Measurements from ENCODE around the gene RIMKLA.

RIMKLA gene

GRCh38 chr1:42380586-42381279 lies at the start of gene RIMKLA:
RIMKLA (plus strand) TSS chr1:42380792; CDS start chr1:42380935, 143 bp downstream.
- peak; percentile 62 for DNase-seq (ENCODE audit: low spot score)

GRCh38 chr1:42332877-42333276 lies 47.7 kb upstream of the RIMKLA start:
- DNase-seq (ENCODE audit: low spot score) = no peak

GRCh38 chr1:42333662-42334239 lies 46.8 kb upstream of the RIMKLA start:
- no peak for DNase-seq (ENCODE audit: low spot score)

GRCh38 chr1:42334240-42335049 lies 46.1 kb upstream of the RIMKLA start:
- peak; percentile 64 for DNase-seq (ENCODE audit: low spot score)

GRCh38 chr1:42335050-42335808 lies 45.4 kb upstream of the RIMKLA start, which contains the start of gene FOXJ3:
FOXJ3 (minus strand) TSS chr1:42335235; CDS start chr1:42311093, 24,142 bp downstream.
- peak; percentile 91 for DNase-seq (ENCODE audit: low spot score)

- no peak for DNase-seq (ENCODE audit: low spot score)
Measured at GRCh38 chr1:42335809-42336518, 44.6 kb upstream of the RIMKLA start.

- no peak for DNase-seq (ENCODE audit: low spot score)
Measured at GRCh38 chr1:42336978-42337377, 43.6 kb upstream of the RIMKLA start.

GRCh38 chr1:42340093-42340492 lies 40.5 kb upstream of the RIMKLA start:
- no peak for DNase-seq (ENCODE audit: low spot score)

- no peak for DNase-seq (ENCODE audit: low spot score)
Measured at GRCh38 chr1:42340901-42341300, 39.7 kb upstream of the RIMKLA start.

- DNase-seq (ENCODE audit: low spot score) = no peak
Measured at GRCh38 chr1:42343049-42343448, 37.5 kb upstream of the RIMKLA start.

GRCh38 chr1:42348498-42348897 lies 32.1 kb upstream of the RIMKLA start:
- no peak for DNase-seq (ENCODE audit: low spot score)

- DNase-seq (ENCODE audit: low spot score) = no peak
Measured at GRCh38 chr1:42350086-42350485, 30.5 kb upstream of the RIMKLA start.

GRCh38 chr1:42358791-42359190 lies 21.8 kb upstream of the RIMKLA start:
- DNase-seq (ENCODE audit: low spot score) = no peak

GRCh38 chr1:42359466-42359865 lies 21.1 kb upstream of the RIMKLA start:
- DNase-seq (ENCODE audit: low spot score) = no peak

- DNase-seq (ENCODE audit: low spot score) = no peak
Measured at GRCh38 chr1:42364089-42364488, 16.5 kb upstream of the RIMKLA start.

GRCh38 chr1:42364542-42364941 lies 16.1 kb upstream of the RIMKLA start:
- DNase-seq (ENCODE audit: low spot score) = no peak

- no peak for DNase-seq (ENCODE audit: low spot score)
Measured at GRCh38 chr1:42365118-42365517, 15.5 kb upstream of the RIMKLA start.

GRCh38 chr1:42368096-42368795 lies 12.3 kb upstream of the RIMKLA start:
- no peak for DNase-seq (ENCODE audit: low spot score)

GRCh38 chr1:42369471-42369870 lies 11.1 kb upstream of the RIMKLA start:
- DNase-seq (ENCODE audit: low spot score) = no peak

GRCh38 chr1:42370876-42371549 lies 9.6 kb upstream of the RIMKLA start:
- no peak for DNase-seq (ENCODE audit: low spot score)

Measured in cerebellar cortex (tissue), 1 donor.